Bone marrow (tissue), 2 donors: ENCODE measurements around the gene FBXW7.

Experiments used
- DNase-seq, 2 donors: peaks; one replicate each; lab custom pipeline; 2025; lab: John Stamatoyannopoulos, UW

Gene FBXW7

GRCh38 chr4:152471251-152471792, 64.6 kb downstream of the FBXW7 start:
- no peak for DNase-seq

- no peak for DNase-seq
Measured at GRCh38 chr4:152468408-152468807, 67.5 kb downstream of the FBXW7 start.

GRCh38 chr4:152467101-152467500, 68.8 kb downstream of the FBXW7 start:
- no peak for DNase-seq

- DNase-seq = peak in 1 of 2 donors; percentile 54
Measured at GRCh38 chr4:152464030-152464823, 71.7 kb downstream of the FBXW7 start.

GRCh38 chr4:152463562-152463961, 72.3 kb downstream of the FBXW7 start:
- DNase-seq = no peak

- DNase-seq = no peak
Measured at GRCh38 chr4:152462695-152463094, 73.2 kb downstream of the FBXW7 start.

GRCh38 chr4:152462047-152462446, 73.8 kb downstream of the FBXW7 start:
- peak in 1 of 2 donors; percentile 57 for DNase-seq

- DNase-seq = no peak
Measured at GRCh38 chr4:152460488-152460887, 75.4 kb downstream of the FBXW7 start.

- DNase-seq = no peak
Measured at GRCh38 chr4:152459326-152459725, 76.6 kb downstream of the FBXW7 start.

- DNase-seq = peak in 1 of 2 donors; percentile 42
Measured at GRCh38 chr4:152458801-152459302, 77.0 kb downstream of the FBXW7 start.

GRCh38 chr4:152456609-152457008, 79.3 kb downstream of the FBXW7 start:
- no peak for DNase-seq

GRCh38 chr4:152455311-152455710, 80.6 kb downstream of the FBXW7 start:
- no peak for DNase-seq

GRCh38 chr4:152454398-152455011, 81.4 kb downstream of the FBXW7 start:
- DNase-seq = peak in 1 of 2 donors; percentile 35

GRCh38 chr4:152451496-152451895, 84.4 kb downstream of the FBXW7 start:
- DNase-seq = no peak

- DNase-seq = no peak
Measured at GRCh38 chr4:152448854-152449253, 87.0 kb downstream of the FBXW7 start.

- DNase-seq = no peak
Measured at GRCh38 chr4:152448038-152448707, 87.7 kb downstream of the FBXW7 start.

GRCh38 chr4:152443859-152444258, 92.0 kb downstream of the FBXW7 start:
- DNase-seq = no peak

- DNase-seq = no peak
Measured at GRCh38 chr4:152437561-152437960, 98.3 kb downstream of the FBXW7 start.

- no peak for DNase-seq
Measured at GRCh38 chr4:152436384-152436783, 99.5 kb downstream of the FBXW7 start.

GRCh38 chr4:152434011-152434410, 101.9 kb downstream of the FBXW7 start:
- no peak for DNase-seq

- DNase-seq = no peak
Measured at GRCh38 chr4:152431784-152432183, 104.1 kb downstream of the FBXW7 start.

- no peak for DNase-seq
Measured at GRCh38 chr4:152431291-152431690, 104.6 kb downstream of the FBXW7 start.

- no peak for DNase-seq
Measured at GRCh38 chr4:152430507-152430906, 105.4 kb downstream of the FBXW7 start.
